ENCODE results near the gene TMEM107. TPM values are rescaled to one million over a fixed set of nuclear protein-coding genes. Genes with fewer than 3 reads are reported as not detected.

The TMEM107 gene
- total RNA-seq, 4 donors from 2014 or later: 15.9 to 21.0 (median 17.6) TPM

DNA sequence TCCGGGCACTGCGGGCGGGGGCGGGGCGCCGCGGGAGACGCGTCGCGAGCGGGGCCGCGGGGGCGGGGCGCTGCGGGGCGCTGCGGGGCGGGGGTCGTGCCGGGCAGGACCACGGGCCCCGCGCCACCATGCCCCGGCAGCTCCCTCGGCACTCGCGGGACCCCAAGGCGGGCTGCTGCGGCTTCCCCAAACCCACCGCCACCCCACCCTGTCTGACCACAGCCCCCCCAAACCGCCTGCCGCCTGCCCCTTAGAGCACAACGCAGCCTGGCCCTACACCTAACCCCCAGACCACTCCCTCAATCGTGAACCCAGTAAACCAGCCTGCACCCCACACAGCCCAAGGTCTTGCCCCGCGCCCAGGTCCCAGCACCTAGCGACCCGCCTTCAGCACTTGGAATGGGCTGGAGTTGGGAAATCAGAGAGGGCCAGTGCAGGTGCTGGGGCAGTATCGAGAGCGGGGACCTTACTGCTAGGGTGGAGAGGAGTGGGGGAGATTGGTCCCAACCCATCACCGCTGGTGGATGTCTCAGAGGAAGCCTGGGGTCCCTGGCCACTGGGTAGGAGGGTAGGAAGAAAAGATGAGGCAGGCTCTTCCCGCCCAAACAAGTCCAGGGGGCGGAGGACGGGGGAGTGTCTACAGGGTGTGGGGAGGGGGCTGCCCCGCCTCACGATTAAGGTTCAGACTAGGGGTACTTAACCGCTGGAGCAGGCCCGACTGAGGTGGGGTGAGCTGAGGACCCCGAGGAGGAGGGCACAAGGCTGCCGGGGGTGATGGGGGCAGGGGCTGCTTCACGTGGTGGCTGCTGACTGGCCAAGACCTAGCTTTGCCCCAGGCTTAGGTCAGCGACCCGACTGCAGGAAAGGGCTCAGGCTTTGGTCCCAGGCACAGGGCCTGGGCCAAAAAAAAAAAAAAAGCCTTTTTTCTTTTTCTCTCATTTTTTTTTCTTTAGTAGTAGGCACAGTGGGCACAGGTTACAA lies 12.9 kb downstream of the TMEM107 start:
- DNase-seq (ENCODE audit: low spot score in 2 of 2): peak in 1 of 2 donors; percentile 90
- H3K4me3 ChIP-seq (ENCODE audit: low read depth, poor library complexity, severe bottlenecking): peak overlapping the region; percentile 9
- intact Hi-C loops (cut with DNase I; ENCODE audit: low total_unique reads): no loop called here
- WGBS, 2 donors: 10 to 15% methylated on average over 22 of the region's 55 CpGs
- TF ChIP-seq POLR2A (IDR thresholded peaks at IDR 0.05): no peak
- TF ChIP-seq, protein P1, sequence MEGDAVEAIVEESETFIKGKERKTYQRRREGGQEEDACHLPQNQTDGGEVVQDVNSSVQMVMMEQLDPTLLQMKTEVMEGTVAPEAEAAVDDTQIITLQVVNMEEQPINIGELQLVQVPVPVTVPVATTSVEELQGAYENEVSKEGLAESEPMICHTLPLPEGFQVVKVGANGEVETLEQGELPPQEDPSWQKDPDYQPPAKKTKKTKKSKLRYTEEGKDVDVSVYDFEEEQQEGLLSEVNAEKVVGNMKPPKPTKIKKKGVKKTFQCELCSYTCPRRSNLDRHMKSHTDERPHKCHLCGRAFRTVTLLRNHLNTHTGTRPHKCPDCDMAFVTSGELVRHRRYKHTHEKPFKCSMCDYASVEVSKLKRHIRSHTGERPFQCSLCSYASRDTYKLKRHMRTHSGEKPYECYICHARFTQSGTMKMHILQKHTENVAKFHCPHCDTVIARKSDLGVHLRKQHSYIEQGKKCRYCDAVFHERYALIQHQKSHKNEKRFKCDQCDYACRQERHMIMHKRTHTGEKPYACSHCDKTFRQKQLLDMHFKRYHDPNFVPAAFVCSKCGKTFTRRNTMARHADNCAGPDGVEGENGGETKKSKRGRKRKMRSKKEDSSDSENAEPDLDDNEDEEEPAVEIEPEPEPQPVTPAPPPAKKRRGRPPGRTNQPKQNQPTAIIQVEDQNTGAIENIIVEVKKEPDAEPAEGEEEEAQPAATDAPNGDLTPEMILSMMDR (IDR thresholded peaks at IDR 0.05): no peak

DNA sequence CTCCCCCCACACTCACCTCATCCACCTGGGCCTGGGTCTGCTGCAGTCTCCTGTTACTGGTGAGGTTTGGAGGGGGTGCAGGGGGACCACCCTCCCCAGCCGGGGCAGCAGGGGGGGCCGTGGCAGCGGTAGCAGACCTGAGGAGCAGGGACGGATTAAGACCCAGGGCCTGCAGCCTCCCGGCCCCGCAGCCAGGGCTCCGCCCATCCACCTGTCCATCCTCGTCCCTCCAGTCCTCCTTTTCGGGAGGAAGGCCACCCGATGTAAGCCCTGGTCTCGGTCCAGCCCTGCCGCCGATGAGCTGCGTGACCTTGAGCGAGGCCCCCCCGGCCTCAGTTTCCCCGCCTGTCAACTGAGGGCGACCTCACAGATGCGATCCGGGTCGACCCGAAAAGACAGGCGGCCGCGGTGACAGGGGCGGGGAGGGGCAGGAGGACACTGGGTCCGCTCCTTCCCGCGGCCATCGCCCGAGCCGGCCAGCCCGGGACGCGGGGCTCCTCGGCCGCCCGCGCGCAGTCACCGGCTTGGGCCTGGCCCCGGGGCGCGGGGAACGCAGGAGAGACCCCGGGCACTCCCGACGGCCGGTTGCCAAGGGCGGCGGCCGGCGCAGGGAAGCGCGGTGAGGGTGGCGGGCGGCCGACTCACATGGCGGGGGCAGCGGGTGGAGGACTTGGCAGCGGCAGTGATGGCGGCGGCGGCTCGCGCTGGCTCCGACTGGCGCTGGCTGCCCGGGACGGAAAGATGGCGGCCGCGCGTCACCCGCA lies 13.8 kb downstream of the TMEM107 start, which contains the start of gene VAMP2:
Gene VAMP2, minus strand, starts transcription at position 716 of the 764 bp plus-strand sequence. Its CDS starts 69 bp downstream, at position 647.
- intact Hi-C loops (cut with DNase I; ENCODE audit: low total_unique reads): no loop called here
- H3K4me3 ChIP-seq (ENCODE audit: low read depth, poor library complexity, severe bottlenecking): peak within 1 kb of the TSS; percentile 85
- peak; percentile 78 to 97 for DNase-seq (ENCODE audit: low spot score in 2 of 2)
- WGBS, 2 donors: 0% methylated on average over 6 to 42 of the region's 75 CpGs
- TF ChIP-seq POLR2A (IDR thresholded peaks at IDR 0.05): peak in 1 of 2 donors; percentile 58
- TF ChIP-seq, protein P1 (IDR thresholded peaks at IDR 0.05): no peak

DNA sequence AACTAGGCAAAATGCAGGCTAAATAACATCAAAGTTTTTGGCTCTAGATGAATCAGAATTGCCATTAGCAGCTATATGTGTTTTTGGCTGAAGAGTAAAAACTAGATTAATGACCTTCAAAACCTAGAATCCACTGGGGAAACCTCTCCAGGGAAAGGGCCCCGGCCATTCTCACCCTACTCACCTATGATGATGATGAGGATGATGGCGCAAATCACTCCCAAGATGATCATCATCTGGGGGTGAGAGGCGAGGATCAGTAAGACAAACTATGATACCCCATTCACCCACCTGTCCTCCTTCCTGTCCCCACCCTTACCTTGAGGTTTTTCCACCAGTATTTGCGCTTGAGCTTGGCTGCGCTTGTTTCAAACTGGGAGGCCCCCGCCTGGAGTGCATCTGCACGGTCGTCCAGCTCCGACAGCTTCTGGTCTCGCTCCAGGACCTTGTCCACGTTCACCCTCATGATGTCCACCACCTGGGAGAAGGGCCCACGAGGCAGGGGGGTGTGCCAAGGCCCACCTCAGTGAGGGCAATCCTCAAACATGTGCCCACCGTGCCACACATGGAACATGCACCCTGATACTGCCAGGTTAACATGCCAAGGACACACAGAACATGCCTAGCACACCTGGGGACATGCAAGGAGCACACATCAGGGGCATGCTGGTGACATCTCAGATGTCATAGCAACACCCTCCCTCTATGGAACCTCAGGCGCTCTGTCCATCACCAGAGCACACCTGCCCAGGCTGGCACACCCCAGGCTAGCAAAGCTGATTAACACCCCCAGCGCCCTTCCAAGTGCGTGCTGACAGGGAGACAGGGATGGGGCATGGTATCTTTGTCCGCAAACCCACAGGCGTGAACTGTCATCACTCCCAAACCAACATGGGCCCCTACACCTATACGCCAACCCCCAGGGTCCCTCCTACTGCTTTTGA lies 14.6 kb downstream of the TMEM107 start:
- H3K4me3 ChIP-seq (ENCODE audit: low read depth, poor library complexity, severe bottlenecking): peak overlapping the region; percentile 85
- TF ChIP-seq, protein P1 (IDR thresholded peaks at IDR 0.05): no peak
- TF ChIP-seq POLR2A (IDR thresholded peaks at IDR 0.05): no peak
- WGBS, 2 donors: 49 to 54% methylated on average over 16 to 19 of the region's 19 CpGs
- intact Hi-C loops (cut with DNase I; ENCODE audit: low total_unique reads): no loop called here
- peak in 1 of 2 donors; percentile 87 for DNase-seq (ENCODE audit: low spot score in 2 of 2)

DNA sequence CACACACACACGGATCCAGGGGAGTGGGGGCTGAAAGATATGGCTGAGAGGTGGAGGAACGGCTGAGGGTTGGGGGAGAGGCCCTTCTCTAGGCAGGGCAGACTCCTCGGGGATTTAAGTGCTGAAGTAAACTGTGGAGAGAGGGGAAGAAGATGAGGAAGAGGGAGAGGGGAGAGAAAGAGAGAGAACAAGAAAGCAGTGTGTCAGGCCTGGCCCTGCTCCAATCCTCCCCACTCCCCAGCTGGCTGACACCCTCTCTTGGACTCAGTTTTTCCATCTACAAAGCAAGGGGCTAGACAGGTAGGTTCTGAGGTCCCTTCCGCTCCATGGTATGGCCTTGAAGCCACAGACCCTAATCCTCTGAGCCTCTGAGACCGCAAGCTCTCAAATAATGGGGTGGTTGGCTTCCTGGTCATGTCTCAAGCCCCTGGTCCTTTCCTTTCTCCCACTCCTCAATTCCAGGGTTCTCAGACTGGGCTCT lies 15.4 kb downstream of the TMEM107 start:
- DNase-seq (ENCODE audit: low spot score in 2 of 2): peak in 1 of 2 donors; percentile 83
- no peak overlapping the region for H3K4me3 ChIP-seq (ENCODE audit: low read depth, poor library complexity, severe bottlenecking)
- WGBS, 2 donors: 55 to 56% methylated on average over 5 of the region's 5 CpGs
- intact Hi-C loops (cut with DNase I; ENCODE audit: low total_unique reads): no loop called here
- TF ChIP-seq, protein P1 (IDR thresholded peaks at IDR 0.05): no peak
- no peak for TF ChIP-seq POLR2A (IDR thresholded peaks at IDR 0.05)

DNA sequence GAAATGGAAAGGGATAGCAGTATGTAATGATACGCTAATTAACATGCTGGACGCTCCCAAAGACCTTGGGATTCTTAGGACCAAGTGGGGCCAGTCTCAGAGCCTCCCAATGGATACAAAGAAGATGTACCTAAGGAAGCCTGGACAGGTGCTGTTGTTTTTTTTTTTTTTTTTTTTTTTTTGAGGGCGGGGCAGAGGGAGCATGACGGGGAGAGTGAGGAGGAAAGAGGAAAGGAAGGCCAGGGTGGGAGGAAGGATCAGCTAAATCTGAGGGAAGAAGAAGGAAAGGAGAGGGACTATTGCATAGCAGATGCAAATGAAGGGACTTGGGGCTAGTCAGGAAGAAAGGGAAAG lies 16.0 kb downstream of the TMEM107 start:
- TF ChIP-seq POLR2A (IDR thresholded peaks at IDR 0.05): no peak
- TF ChIP-seq, protein P1 (IDR thresholded peaks at IDR 0.05): no peak
- no peak for DNase-seq (ENCODE audit: low spot score in 2 of 2)
- H3K4me3 ChIP-seq (ENCODE audit: low read depth, poor library complexity, severe bottlenecking): no peak overlapping the region
- WGBS, 2 donors: 57 to 58% methylated on average over 4 of the region's 4 CpGs
- intact Hi-C loops (cut with DNase I; ENCODE audit: low total_unique reads): no loop called here

All from lower leg skin (tissue), 4 donors.